Loucy (cell line): Measurements from ENCODE around the gene ARID1B.

Experiments used
- H2AFZ ChIP-seq: fragments of 200-600 bp; sonication (generic); 2 replicates; pipeline ENCODE4 v1.6.0; 2016; ENCODE audit warnings: antibody characterized with exemption, mild to moderate bottlenecking, low read length, moderate library complexity
- H3F3A ChIP-seq: fragments of 200-600 bp; 2 replicates; pipeline ENCODE4 v1.6.0; 2016; ENCODE audit warnings: antibody characterized with exemption, low read depth, mild to moderate bottlenecking
- H3K27me3 ChIP-seq: fragments of 200-600 bp; sonication (generic); 2 replicates; pipeline ENCODE4 v1.6.1; 2014; ENCODE audit warnings: low read length, mild to moderate bottlenecking; ENCODE audit not compliant: insufficient read depth, poor library complexity, severe bottlenecking
- H3K36me3 ChIP-seq: fragments of 200-600 bp; sonication (generic); 2 replicates; pipeline ENCODE4 v1.6.1; 2016; ENCODE audit warnings: low read length; ENCODE audit not compliant: insufficient read depth
- H3K4me1 ChIP-seq: fragments of 200-600 bp; sonication (generic); 2 replicates; pipeline ENCODE4 v1.5.1; 2014; ENCODE audit warnings: low read length, mild to moderate bottlenecking; ENCODE audit not compliant: insufficient read depth, poor library complexity, severe bottlenecking
- H3K4me2 ChIP-seq: fragments of 200-600 bp; sonication (generic); 2 replicates; pipeline ENCODE4 v1.6.0; 2014; ENCODE audit warnings: antibody characterized with exemption, low read length, low read depth, mild to moderate bottlenecking; ENCODE audit not compliant: poor library complexity, severe bottlenecking
- H3K4me3 ChIP-seq: fragments of 200-600 bp; sonication (generic); 2 replicates; pipeline ENCODE4 v1.5.1; 2014; ENCODE audit warnings: low read length, mild to moderate bottlenecking, mixed read lengths; ENCODE audit not compliant: poor library complexity, severe bottlenecking
- H3K79me2 ChIP-seq: fragments of 200-600 bp; sonication (generic); 2 replicates; pipeline ENCODE4 v1.6.1; 2014; ENCODE audit warnings: low read length; ENCODE audit not compliant: insufficient read depth
- H3K9ac ChIP-seq: fragments of 200-600 bp; sonication (generic); 2 replicates; pipeline ENCODE4 v1.6.0; 2014; ENCODE audit warnings: mild to moderate bottlenecking, low read depth, low read length, moderate library complexity; ENCODE audit not compliant: poor library complexity, severe bottlenecking
- H3K9me2 ChIP-seq: fragments of 200-600 bp; sonication (generic); replicated peaks from 2 replicates; pipeline ENCODE4 v1.6.1; 2016; ENCODE audit warnings: low read depth, low read length, mixed read lengths
- H3K9me3 ChIP-seq: fragments of 200-600 bp; sonication (generic); 2 replicates; pipeline ENCODE4 v1.6.1; 2014; ENCODE audit warnings: mild to moderate bottlenecking, antibody characterized with exemption, low read length, low read depth; ENCODE audit not compliant: insufficient read depth
- H4K20me1 ChIP-seq: fragments of 200-600 bp; sonication (generic); 2 replicates; pipeline ENCODE4 v1.6.0; 2014; ENCODE audit warnings: antibody characterized with exemption, low read length, mild to moderate bottlenecking; ENCODE audit not compliant: insufficient read depth, poor library complexity, severe bottlenecking
- EZH2phosphoT487 ChIP-seq: fragments of 200-600 bp; IDR thresholded peaks from 2 replicates; pipeline ENCODE4 v1.6.1; 2018; ENCODE audit warnings: antibody characterized with exemption, mild to moderate bottlenecking, moderate library complexity, borderline replicate concordance
- TF ChIP-seq, protein P1 (sequence below): fragments of 200-600 bp; sonication (generic); conservative IDR thresholded peaks from 2 replicates; pipeline ENCODE4 v1.5.1; 2014; ENCODE audit warnings: mild to moderate bottlenecking, antibody characterized with exemption, low read length

The ARID1B gene

DNA sequence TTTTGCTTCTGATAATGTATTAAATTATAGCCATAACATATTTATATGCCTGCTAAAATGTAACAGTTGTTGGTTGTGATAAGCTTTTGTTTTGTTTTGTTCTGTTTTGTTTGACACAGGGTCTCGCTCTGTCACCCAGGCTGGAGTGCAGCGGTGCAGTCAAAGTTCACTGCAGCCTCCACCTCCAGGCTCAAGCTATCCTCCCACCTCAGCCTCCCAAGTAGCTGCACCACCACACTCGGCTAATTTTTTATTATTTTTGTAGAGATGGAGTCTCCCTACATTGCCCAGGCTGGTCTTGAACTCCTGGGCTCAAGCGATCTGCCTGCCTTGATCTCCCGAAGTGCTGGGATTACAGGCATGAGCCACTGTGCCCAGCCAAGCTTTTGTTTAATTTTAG lies 157.8 kb downstream of the ARID1B start:
- Histone ChIP-seq H3K4me2 (no peak overlapping the region), H3K9ac (no peak overlapping the region), H3F3A (no peaks in the 10 kb centered on the region), H3K36me3 (peaks cover 19% of the 10 kb centered on the region; the same call in 1 of the 2 replicates), H3K79me2 (peaks cover 85% of the 10 kb centered on the region), H3K4me1 (peaks cover 7% of the 10 kb centered on the region), H2AFZ (no peak overlapping the region), H3K9me3 (no peaks in the 10 kb centered on the region), H3K9me2 (no peaks in the 10 kb centered on the region), H3K27me3 (no peaks in the 10 kb centered on the region), H4K20me1 (peaks cover 59% of the 10 kb centered on the region), H3K4me3 (no peak overlapping the region)
- TF ChIP-seq, protein P1, sequence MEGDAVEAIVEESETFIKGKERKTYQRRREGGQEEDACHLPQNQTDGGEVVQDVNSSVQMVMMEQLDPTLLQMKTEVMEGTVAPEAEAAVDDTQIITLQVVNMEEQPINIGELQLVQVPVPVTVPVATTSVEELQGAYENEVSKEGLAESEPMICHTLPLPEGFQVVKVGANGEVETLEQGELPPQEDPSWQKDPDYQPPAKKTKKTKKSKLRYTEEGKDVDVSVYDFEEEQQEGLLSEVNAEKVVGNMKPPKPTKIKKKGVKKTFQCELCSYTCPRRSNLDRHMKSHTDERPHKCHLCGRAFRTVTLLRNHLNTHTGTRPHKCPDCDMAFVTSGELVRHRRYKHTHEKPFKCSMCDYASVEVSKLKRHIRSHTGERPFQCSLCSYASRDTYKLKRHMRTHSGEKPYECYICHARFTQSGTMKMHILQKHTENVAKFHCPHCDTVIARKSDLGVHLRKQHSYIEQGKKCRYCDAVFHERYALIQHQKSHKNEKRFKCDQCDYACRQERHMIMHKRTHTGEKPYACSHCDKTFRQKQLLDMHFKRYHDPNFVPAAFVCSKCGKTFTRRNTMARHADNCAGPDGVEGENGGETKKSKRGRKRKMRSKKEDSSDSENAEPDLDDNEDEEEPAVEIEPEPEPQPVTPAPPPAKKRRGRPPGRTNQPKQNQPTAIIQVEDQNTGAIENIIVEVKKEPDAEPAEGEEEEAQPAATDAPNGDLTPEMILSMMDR: no peak
- TF ChIP-seq EZH2phosphoT487: no peak

DNA sequence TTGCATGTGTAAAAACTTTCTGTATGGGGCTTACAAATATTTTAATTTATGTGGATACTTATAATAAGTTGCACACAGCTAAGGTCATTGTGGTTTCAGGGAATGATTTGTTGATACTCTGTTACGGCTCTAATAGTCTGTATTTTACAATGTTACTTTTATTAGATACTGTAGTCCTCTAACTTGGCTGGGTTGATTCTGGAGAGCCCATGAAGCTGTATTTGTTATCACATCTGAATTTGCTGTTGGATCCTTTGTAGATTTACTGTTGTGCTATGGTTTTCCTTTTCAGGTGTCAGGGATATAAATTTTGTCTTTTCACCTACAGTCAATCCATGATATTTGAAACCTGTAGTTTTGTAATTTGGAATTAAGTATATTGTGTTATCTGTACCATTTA lies 161.0 kb downstream of the ARID1B start:
- TF ChIP-seq, protein P1: no peak
- no peak for TF ChIP-seq EZH2phosphoT487
- Histone ChIP-seq H2AFZ (no peak overlapping the region), H3K4me3 (no peak overlapping the region), H3F3A (no peaks in the 10 kb centered on the region), H3K36me3 (peaks cover 14% of the 10 kb centered on the region; the same call in 1 of the 2 replicates), H3K9ac (no peak overlapping the region), H3K4me2 (no peak overlapping the region), H4K20me1 (peaks cover 75% of the 10 kb centered on the region), H3K4me1 (peaks cover 7% of the 10 kb centered on the region), H3K9me2 (no peaks in the 10 kb centered on the region), H3K27me3 (no peaks in the 10 kb centered on the region), H3K9me3 (no peaks in the 10 kb centered on the region), H3K79me2 (peaks cover 92% of the 10 kb centered on the region)

DNA sequence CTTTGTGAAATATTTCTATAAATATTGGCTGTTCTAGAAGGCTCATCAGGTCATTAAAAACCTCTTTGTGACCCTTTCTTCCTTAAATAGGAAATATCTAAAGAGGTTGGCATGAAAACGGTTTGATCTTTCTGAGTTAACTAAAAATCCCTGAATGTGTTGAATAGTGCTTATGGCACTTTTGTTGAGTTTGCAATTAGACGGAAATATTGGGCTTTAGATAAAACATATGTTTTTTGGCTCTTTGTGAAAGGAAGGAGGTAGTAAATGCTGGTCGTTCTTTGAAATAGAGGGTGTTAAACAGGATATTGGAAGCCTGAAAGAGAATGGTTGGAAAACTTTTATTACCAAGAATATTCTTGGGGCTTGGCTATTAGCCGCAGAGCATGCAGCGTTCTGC lies 163.0 kb downstream of the ARID1B start:
- Histone ChIP-seq H3K9ac (no peak overlapping the region), H3K4me2 (no peak overlapping the region), H3K4me3 (no peak overlapping the region), H3K9me3 (no peaks in the 10 kb centered on the region), H3K79me2 (peaks cover 92% of the 10 kb centered on the region), H3F3A (no peaks in the 10 kb centered on the region), H2AFZ (no peak overlapping the region), H4K20me1 (peaks cover 65% of the 10 kb centered on the region), H3K9me2 (no peaks in the 10 kb centered on the region), H3K4me1 (peaks cover 3% of the 10 kb centered on the region), H3K27me3 (no peaks in the 10 kb centered on the region), H3K36me3 (peaks cover 14% of the 10 kb centered on the region; the same call in 1 of the 2 replicates)
- TF ChIP-seq, protein P1: no peak
- TF ChIP-seq EZH2phosphoT487: no peak
